GM18873 (cell line): ENCODE data around the gene STOML2.

Experiments used
- ATAC-seq: cut with Tn5 transposase; IDR thresholded peaks from one replicate; pipeline ENCODE4 v1.9.1; 2021; ENCODE audit warnings: mild to moderate bottlenecking, moderate library complexity, moderate number of reproducible peaks; ENCODE audit not compliant: unreplicated experiment, low FRiP score

Gene STOML2

DNA sequence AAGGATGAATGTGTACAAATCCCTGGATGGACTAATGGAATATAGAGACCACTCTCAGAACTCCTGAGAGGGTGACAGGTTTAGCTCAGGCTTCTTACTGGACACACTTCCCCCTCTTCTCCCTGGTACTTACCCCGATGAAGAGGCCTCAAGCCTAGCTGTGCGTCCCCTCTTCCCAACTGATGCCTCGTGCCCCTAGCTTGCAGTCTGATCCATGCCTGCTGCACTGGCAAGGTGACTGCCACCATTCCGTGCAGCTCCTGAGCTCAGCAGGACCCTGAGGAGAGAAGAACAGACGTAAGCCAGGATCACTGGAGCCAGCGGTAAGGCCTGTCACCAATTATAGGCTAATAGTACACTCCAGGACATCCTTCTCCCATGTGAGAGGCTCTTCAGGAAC lies 5.5 kb upstream of the STOML2 start:
- ATAC-seq: no peak

DNA sequence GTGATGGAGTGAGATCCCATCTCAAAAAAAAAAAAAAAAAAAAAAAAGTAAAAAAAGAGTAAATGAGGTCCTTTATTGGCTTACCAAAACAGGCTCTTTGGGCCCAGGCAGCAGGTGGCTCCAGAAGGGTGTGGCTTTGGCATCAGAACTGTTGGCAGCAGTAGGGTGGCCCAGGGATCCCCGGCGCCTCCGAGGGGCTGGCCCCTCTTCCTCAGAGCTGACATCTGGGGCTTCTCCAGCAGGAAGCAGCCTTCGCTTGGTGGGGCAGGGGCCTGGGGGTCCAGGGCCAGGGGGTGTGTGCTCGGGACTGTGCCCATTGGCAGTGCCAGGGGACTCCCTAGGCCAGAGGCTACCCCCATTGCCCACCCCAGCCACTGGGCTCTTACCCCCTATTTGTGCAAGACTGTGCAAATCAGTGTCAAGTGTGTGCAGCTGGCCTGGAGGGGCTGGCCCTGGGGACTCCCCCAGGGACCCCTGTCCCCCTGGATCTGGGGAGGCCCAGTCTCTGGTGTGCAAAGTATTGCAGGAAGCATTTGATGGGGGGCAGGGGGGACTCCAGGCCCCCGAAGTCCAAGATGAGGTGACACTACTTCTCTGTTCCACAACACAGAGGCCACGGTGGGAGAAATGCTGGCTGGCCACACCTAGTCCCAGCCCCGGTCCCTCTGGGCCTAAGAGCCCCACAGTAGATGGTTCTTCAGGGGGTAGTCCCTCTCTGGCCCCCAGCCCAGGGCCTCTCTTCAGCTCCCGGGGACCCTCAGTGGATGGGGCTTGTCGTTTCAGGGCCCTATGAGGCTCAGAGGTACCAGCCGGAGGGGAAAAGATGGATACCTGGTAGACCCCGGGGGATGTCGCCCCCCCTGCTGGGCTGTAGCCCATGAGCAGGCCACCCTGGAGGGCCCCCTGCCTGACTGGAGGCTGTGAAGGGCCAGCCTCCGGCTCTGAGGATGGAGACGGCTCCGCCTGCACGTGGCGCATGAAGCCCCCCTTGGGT lies 4.7 kb upstream of the STOML2 start:
- no peak for ATAC-seq

DNA sequence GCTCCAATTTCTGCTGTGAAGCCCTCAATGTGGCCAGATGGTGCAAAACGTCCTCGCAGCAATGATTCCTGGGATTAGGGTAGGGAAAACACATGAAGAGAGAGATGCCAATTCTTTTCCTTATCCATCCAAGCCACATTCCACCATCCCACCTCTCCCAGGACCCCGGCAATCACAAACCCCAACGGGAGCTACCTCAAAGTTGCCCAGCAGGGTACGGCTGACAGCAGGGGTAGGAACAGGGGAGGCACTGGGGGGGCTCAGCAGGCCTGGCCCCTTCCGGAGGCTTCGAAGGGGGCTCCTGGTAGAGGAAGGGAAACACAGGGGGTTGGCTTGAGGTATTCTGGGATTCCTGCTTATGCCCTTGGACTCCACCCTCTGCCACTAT lies 3.4 kb upstream of the STOML2 start:
- no peak for ATAC-seq

DNA sequence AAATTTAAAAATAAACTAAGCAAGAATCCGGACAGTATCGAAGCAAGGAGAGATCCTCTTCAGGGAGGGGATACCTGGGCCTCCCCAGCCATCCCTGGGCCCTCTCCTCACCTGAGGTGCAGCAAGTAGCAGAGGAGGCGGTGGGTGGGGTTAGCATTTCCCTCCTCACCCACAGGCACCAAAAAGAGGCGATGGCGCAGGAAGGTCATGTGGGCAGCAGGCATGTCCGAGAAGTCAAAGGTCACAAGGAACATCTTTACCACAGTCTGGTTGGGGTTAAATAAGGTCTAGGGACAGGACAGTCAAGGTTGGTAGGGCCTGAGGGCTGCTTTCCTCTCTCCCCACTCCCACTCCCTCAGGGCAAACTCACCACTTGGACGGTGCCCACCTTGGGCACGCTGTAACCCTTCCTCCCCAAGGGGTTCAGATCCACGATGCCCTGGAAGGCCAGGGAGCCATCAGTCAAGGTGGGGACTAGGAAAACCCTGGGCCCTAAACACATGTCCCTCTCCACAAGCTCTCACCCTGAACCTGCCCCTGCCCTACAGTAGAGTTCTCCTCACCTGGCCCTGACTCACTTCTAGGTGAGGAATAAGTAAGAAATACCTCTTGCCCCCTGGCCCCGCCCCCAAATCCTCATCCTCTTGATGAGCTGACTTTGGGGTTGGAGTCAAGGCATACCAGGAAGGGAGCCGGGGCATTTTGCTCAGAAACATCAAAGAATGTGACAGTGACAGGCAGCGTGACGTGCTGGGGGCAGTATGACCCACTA lies 2.8 kb upstream of the STOML2 start:
- ATAC-seq: no peak

DNA sequence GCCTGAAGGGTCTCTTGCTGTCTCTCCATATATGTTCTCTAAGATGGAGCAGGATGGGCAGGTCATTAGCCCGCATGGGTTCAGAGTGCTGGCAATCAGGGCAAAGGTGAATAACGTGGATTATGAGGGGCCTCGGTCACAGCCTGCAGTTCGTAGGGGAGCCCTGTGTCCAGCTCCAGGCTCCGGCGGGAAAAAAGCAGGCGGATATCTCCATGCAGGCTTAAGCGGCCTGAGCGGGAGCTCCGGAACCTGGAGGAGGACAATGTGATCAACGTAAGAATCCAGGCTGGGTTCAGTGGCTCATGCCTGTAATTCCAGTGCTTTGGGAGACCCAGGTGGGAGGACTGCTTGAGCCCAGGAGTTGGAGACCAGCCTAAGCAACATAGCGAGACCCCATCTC lies 2.2 kb upstream of the STOML2 start:
- no peak for ATAC-seq

DNA sequence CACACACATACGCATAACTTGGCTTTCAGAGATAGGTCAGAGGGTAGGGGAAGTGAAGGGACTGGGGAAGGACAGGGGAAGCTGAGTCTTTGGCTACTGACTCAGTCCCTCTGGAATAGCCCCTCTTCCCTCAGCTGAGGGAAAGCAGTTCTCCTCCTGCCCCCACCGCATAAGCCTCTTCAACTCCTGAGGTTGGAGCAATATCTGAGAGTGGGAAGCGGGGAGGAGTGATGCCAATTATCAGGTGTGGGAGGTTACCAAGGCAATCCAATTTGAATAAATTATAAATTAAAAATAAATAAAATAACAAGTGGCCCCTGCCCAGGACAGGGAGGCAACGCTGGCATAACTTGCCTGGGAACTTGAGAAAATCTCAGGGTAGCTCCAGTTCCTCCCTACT lies 1.7 kb upstream of the STOML2 start:
- ATAC-seq: no peak

DNA sequence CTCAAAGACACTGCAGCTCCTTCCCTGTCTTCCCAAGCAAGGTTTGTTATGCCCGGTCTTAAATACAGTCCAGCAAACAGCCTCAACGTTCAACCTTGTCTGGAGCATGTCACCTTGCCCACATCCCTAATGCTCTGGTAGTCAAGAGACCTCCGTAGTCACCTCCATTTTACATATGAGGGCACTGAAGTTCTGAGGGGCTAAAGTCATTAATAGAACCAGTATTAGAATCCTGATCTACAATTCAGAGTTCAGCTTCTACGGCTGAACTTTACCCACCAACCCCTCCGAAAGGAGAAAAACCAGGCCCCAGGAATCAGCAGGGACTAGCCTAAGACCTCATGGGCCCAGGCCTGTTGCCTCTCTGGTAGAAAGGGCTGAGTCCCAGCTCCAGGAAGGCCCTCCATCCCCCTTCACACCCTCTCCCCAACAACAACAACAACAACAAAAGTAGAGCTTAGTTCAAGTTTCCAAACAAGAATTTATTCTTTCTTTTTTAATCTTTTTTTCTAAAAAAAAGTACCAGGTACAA lies 795 bp upstream of the STOML2 start:
- no peak for ATAC-seq

DNA sequence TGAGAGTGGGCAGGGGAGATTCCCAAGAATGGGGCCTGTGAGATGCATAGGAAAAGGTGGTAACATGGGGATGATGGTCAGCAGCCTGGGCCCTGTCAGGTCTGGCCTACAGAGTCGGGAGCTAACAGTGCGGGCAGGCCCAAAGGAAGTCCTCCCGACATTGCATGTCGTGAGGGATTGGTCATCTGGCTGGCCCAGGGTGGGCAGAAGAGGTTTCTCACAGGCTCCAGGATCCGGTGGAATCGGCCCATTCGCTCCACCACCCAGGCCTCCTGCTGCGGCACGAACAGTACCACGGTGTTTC lies 514 bp downstream of the STOML2 start:
- no peak for ATAC-seq

DNA sequence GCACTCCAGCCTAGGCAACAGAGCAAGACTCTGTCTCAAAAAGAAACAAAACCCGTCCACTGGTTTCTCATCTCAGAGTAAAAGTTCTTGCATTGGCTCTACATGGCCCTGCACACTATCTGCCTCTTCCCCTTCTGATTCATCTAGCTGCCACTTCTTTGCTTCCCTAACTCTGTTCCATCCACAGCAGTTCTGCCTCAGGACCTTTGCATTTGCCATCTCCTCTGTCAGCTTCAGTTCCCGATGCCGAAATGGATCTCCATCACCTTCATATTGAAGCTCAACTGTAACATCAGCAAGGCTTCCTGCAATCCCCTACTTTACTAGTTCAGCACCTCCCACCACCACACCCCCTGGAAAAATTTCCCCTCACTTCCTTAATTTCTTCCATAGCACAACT lies 5.4 kb downstream of the STOML2 start:
- no peak for ATAC-seq

DNA sequence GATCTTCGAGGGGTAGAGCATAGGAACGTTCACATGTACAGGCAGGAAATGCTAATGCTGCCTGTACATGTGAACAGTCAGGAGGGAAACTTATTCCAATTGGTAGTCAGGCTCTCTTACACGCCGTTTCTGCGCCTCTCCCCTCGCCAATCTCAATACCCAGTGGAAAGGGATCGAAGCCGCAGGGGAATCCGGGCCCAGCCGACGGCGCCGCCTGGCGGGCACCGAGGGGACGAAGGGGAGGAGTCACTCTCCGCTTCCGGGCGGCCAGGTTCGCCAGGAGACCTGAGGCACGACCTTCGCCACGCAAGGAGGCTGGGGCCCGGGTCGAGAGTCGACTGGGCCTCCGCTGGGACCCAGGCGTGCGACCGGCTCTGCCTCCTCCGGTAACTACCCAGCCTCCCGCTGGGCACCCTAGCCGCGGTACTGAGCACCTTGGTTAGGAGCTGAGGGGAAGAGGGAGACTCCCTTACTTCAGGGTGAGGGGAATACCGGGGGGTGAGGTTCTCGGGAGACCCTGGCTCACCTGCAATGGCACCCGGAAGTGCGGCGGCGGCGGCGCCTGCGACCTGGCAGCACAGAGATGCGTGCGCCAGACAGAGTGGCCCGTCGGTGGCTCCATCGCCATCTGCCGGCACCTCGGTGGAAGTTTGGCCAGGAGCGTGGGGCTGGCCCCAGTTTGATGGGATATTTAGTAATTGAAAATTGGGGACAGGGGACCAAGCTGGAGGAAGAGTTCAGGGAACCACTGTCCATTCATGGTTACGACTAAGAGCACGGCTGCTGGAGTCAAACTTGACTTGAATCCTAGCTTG lies 6.7 kb downstream of the STOML2 start, which contains the start of gene PIGO:
PIGO (minus strand) TSS at position 557 of the 815 bp plus-strand sequence. CDS start 1,026 bp downstream, outside the sequence.
- peak; percentile 64 for ATAC-seq

DNA sequence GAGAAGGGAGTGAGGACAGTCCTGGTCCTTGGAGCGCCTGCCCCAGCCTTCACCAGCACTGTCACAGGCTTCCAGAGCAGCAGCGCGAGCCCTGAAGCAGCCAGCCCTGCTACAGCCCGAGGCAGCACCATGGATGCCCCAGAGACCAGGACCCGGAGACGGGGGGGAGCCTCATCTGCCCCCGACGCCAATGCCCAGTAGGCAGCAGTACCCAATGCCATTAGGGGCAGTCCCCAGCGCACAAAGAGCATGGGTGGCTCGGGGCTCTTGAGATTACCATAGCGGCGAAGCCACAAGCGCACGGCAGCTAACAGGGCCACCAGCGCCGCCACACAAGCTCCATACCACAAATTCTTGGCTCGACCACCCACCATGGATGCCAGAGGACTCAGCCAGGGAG lies 11.4 kb downstream of the STOML2 start:
- ATAC-seq: no peak

DNA sequence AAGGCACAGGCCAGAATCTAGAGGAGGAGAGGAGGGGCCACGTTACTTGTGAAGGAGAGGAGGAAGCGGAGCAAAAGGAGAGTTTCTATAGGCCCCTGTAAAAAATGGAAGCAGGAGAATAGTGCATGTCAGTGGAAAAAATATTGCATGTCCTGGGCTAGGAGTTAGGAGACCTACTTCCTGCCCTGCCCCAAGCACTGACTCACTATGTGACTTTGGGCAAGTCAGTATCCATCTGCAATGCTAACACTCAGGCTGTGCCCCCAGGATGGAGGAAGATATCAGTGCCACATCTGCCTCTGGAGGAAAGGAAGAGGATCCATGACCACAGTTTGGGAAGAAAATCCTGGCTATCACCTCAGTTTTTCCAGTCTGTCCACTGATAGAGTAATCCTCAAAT lies 13.5 kb downstream of the STOML2 start:
- ATAC-seq: no peak

DNA sequence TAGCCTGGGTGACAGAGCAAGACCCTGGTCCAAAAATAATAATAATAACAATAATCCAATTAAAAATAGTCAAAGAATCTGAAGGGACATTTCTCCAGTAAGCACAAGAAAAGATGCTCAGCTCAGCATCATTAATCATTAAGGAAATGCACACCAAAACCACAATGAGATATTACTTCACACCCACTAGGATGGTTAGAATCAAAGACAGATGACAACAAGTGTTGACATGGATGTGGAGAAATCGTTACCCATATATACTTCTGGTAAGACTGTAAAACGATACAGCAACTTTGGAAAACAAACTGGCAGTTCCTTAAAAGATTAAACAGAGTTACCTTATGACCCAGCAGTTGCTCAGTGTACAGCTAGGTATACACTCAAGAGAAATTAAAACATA lies 17.9 kb downstream of the STOML2 start:
- ATAC-seq: no peak

DNA sequence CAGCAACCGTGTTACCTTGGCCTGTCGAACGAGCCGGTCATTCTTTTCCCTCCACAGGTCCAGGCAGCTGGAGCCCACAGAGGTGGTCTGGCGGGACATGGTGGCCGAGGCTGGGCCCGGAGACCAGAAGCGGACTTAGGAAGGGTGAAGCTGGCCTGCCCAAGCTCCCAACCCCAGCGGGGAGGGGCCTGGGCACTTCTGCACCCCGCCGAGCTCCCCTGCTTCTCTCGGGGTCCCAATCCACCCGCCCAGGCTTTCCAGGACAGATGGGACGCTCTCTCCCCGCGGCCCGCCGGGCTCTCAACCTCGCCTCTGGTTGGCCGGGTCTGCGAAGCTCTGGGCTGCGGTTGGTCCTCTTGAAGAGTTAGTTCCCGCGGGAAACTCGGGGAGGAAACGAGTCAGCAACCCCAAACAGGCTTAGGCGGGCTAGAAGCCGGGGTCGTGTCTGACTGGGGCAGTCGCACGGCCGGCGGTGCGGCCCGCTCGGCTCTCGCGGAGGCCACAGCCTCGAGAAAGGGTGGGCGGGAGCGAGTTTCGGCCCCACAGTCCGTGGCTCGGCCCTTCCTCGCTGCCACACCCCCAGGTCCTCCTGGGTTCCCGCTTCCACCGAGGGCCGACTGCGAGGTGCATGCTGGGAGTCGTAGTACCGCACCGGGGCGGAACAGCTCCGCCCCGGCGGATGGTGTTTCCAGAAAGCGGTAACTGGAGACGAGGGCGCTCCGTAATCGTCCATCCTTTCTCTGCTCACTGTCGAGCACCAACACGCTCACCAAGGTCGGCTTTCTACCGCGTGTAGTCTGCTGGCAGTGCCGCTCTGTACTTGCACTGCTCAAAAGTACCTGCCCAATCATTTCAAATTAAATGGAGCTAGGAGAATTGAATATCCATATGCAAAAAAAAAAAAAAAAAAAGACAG lies 23.2 kb downstream of the STOML2 start, which contains the start of gene FANCG:
FANCG (minus strand) TSS at position 517 of the 916 bp plus-strand sequence; CDS start at position 99, 418 bp downstream.
- ATAC-seq: peak; percentile 74

DNA sequence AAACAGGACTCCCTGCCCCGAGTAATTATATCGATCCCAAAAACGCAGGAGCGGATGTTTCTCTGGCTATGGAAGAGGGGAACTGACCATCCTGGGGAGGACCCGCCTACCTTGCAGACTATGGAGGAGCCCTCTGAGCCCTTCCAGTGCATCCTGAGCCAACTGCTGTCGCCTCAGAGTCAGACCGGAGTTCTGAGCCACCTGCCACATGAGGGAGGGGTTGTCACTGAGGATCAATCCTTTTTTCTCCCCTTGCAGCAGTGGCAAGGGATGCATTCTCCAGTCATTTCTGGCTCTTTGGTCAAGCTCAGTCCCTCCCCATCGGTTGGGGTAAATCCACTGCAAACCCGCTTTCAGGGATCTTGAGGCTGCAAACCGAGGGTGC lies 23.9 kb downstream of the STOML2 start:
- ATAC-seq: peak; percentile 2

DNA sequence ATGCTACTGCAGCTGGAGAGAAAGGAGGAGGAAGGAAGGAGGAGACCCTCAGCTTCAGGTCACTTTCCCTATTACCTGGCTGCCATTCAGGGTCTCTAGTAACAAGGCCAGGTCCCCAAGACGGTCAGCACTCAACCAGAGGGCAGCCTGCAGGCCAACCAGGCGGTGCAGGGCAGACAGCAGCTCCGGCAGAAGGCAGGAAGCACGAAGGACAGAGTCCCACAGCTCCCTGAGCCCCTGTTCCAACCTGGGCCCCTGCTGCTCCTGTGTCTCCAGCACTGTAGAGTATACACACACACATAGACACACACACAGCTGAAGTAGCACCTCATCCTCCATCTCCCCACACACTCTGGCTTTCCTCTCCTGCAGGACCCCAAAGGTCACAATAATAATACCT lies 24.9 kb downstream of the STOML2 start:
- ATAC-seq: no peak

DNA sequence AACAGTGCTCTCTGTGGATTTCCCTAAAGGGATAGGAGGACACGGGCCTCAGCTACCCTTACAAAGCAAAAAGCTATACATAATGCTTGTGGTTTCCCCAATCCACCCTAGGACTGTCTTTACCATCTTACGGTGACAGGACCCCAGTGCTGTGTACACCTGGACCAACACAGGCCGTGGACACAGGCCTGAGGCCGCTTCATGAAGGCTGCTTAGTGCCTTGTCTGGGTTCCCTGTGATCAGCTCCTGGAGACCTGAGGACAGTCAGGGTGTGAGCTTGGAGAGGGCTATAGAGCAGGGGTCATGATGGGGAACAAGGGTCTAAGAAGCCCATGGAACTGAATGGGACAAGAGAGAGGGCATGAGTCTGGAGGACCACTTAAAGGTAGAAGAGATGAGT lies 26.1 kb downstream of the STOML2 start:
- ATAC-seq: no peak

DNA sequence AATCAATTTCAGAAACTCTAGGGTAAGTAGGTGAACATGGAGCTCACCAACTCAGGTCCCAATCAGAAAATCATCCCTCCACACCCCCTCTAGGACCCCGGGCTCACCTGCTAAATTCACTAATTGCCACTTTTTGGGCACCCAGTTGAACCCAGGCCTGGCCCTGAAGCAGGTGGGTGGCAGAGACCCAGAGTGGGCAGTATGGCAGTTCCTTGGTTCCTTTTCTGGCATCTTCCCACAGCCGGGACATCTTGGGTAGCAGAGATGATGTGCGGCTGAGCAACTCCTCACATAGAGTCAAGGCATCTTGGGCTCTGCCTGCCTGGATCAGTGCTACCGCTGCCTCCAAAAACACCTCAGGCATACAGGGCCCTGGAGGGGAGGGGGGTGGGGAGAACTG lies 27.6 kb downstream of the STOML2 start:
- ATAC-seq: no peak

DNA sequence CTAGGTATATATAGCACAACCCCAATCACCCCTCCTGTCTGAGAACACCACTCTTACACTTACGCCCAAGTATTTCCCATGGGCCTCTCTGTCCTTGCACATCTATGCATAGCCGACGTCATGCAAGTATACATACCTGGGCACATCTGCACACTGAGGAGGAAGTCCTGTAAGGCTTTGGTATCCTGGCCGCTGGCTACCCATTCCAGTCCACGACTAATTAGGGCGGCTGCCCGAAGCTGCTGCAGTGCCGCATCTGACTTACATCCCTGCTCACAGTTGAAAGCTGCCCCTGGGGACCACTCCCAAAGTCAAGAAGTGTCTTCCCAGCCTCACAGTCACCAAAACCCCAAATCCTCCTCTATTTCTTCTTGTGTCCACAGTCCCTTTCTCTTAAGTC lies 28.1 kb downstream of the STOML2 start:
- no peak for ATAC-seq
